Breast epithelium (tissue), 4 donors: ENCODE results near the gene ZBTB45. TPM values are rescaled to one million over a fixed set of nuclear protein-coding genes. Genes with fewer than 3 reads are reported as not detected.

Source experiments
- DNase-seq, 2 donors: peaks; one replicate each; pipeline ENCODE4 v3.0.0-alpha.2; 2019; ENCODE audit warnings: low spot score in 2 of 2
- H3K27ac ChIP-seq, 2 donors: fragments of 200-600 bp; sonication (generic) in 1 of 2; one replicate each; pipeline ENCODE4 v1.5.1; 2016 to 2019; ENCODE audit warnings: mild to moderate bottlenecking in 1 of 2
- H3K27me3 ChIP-seq, 2 donors: fragments of 200-600 bp; sonication (generic) in 1 of 2; one replicate each; pipeline versions ENCODE4 v1.5.1 to v1.6.0; 2017 to 2019; ENCODE audit warnings: control low read depth in 1 of 2, mild to moderate bottlenecking in 1 of 2
- H3K36me3 ChIP-seq: fragments of 200-600 bp; one replicate; pipeline ENCODE4 v1.5.1; 2019
- H3K4me1 ChIP-seq, 2 donors: fragments of 200-600 bp; sonication (generic); one replicate each; pipeline ENCODE4 v1.5.1; 2016 to 2019; ENCODE audit warnings: control low read depth in 1 of 2
- H3K4me3 ChIP-seq, 3 donors: fragments of 200-600 bp; sonication (generic); 1 replicate in 2 of 3; 2 replicates in 1 of 3; pipeline ENCODE4 v1.5.1; 2016 to 2019; ENCODE audit warnings: mild to moderate bottlenecking in 3 of 3, moderate library complexity in 2 of 3
- H3K9me3 ChIP-seq, 2 donors: fragments of 200-600 bp; sonication (generic) in 1 of 2; one replicate each; pipeline ENCODE4 v1.5.1; 2016 to 2019; ENCODE audit warnings: control low read depth in 1 of 2
- POLR2A ChIP-seq: fragments of 450-650 bp; IDR thresholded peaks from one replicate; pipeline ENCODE4 v1.6.1; 2016; ENCODE audit warnings: antibody characterized with exemption, mild to moderate bottlenecking, moderate library complexity
- POLR2AphosphoS5 ChIP-seq, 3 donors: sonication (generic); formaldehyde crosslinking; IDR thresholded peaks; one replicate each; pipeline ENCODE4 v1.6.1; 2017; ENCODE audit warnings: antibody characterized with exemption in 3 of 3
- intact Hi-C: fragments of 100-400 bp; cut with DNase I; formaldehyde crosslinking; loops from one replicate; pipeline ENCODE4 v1.15.1; 2023; ENCODE audit warnings: low total_unique reads
- total RNA-seq, 3 donors: library from RNA; depleted of rRNA; stranded (reverse); fragments of >200 nt; gene quantifications; one replicate each; pipeline ENCODE4 v1.1.0, GENCODE V29; 2016
- TF ChIP-seq, protein P1 (sequence below), 3 donors: fragments of 450-650 bp; IDR thresholded peaks; one replicate each; pipeline ENCODE4 v1.5.1; 2016 to 2017; ENCODE audit warnings: antibody characterized with exemption in 3 of 3, mild to moderate bottlenecking in 3 of 3, moderate library complexity in 3 of 3

The ZBTB45 gene
- total RNA-seq, 3 donors from 2014 or later, result 8.2 to 9.2 (median 8.6) TPM

DNA sequence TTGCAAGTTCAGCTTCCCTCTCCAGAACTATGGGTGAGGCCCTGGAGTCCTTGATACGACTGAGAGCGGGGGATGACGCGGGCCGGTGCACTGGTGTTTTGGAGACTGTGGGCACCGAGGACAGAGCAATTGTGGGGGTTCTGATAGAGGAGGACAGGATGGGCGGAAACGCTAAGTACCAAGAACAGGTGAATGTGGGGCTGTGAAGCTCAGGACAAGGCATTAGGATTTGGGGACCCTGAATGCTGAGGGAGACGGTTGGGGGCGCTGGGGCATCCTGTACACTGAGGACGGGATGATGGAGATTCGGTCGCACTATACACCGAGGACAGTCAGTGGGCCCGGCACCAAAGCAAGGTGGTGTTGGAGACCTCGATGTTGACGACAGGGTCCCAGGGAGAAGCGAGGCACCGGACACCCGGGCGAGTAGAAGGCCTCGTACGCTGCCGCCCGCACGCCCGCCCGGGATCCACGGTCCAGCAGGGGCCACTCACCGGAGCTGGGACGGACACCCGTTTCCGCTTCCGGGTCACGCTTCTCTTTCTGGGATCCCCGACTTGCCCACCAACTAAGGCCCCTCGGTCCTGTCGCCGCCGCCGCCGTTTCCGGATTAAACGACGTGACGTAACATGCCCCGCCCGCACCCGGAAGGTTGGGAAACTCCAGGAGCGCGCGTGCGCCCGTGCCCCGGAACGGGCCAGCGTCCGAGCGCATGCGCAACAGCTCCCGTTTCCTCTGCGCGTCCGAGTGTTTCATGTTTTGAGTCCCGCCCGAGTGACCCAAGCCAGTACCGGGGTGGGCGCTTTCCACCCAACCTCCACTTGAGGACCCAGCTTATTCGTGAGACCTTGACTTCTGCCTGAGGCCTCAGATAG is 35.1 kb upstream of the ZBTB45 start, which contains the start of gene CHMP2A:
TSS of gene CHMP2A (minus strand) at position 612 of the 875 bp plus-strand sequence. CDS start 893 bp downstream, outside the sequence.
- peak within 1 kb of the TSS; percentile 99 to 100 for H3K27ac ChIP-seq
- intact Hi-C loops, result no loop called here
- H3K36me3 ChIP-seq, result peaks cover 6% of the 10 kb centered on the region
- peak within 1 kb of the TSS; percentile 62 to 97 (median 81) for H3K4me3 ChIP-seq
- TF ChIP-seq POLR2A (peak; percentile 88), POLR2AphosphoS5 (IDR thresholded peaks at IDR 0.05) (peak; percentile 92 to 95 (median 94))
- TF ChIP-seq, protein P1, sequence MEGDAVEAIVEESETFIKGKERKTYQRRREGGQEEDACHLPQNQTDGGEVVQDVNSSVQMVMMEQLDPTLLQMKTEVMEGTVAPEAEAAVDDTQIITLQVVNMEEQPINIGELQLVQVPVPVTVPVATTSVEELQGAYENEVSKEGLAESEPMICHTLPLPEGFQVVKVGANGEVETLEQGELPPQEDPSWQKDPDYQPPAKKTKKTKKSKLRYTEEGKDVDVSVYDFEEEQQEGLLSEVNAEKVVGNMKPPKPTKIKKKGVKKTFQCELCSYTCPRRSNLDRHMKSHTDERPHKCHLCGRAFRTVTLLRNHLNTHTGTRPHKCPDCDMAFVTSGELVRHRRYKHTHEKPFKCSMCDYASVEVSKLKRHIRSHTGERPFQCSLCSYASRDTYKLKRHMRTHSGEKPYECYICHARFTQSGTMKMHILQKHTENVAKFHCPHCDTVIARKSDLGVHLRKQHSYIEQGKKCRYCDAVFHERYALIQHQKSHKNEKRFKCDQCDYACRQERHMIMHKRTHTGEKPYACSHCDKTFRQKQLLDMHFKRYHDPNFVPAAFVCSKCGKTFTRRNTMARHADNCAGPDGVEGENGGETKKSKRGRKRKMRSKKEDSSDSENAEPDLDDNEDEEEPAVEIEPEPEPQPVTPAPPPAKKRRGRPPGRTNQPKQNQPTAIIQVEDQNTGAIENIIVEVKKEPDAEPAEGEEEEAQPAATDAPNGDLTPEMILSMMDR (IDR thresholded peaks at IDR 0.05), result no peak
- no peaks in the 10 kb centered on the region for H3K27me3 ChIP-seq
- H3K9me3 ChIP-seq, result no peaks in the 10 kb centered on the region
- H3K4me1 ChIP-seq, result peaks cover 6 to 20% of the 10 kb centered on the region in 2 donors
- peak; percentile 98 to 99 for DNase-seq

DNA sequence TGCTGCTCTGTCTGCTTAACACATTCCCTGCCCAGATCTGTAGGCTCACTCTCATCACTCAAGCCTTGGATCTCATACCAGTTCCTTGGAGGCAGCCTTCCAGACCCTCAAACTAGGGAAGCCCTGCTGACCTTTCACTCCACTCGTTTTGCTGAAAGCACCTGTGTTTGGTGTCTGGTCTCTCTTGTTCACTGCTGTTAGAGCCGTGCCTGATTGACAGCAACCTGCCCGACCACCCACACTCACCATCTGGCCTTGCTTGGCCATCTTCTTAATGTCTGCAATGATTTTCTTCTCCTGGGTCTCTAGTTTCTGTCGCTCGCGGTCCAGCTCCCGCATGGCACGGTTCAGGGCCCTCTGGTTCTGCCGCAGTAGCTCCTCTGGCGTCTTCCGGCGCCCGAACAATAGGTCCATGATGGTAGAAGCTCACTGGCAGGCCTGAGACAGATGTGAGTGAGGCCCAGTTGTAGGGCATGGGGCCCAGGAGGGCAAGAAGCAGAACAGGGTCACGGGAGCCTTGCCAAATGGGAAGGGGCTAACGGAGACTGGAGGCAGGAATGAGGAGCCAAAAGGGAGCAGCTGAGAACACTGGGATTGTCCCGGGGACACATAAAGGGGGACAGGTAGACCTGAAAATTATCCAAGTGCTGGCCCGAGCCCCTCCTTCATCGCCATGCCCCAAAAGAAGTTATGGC is 34.3 kb upstream of the ZBTB45 start:
- DNase-seq, result no peak
- H3K27me3 ChIP-seq, result no peaks in the 10 kb centered on the region
- TF ChIP-seq POLR2AphosphoS5 (IDR thresholded peaks at IDR 0.05), result no peak
- TF ChIP-seq, protein P1 (IDR thresholded peaks at IDR 0.05), result no peak
- no peak for TF ChIP-seq POLR2A
- intact Hi-C loops, result no loop called here
- peak overlapping the region; percentile 99 to 100 for H3K27ac ChIP-seq
- no peaks in the 10 kb centered on the region for H3K9me3 ChIP-seq
- H3K4me3 ChIP-seq, result peak overlapping the region; percentile 62 to 97 (median 81)
- peaks cover 4 to 20% of the 10 kb centered on the region in 2 donors for H3K4me1 ChIP-seq
- H3K36me3 ChIP-seq, result peaks cover 8% of the 10 kb centered on the region

DNA sequence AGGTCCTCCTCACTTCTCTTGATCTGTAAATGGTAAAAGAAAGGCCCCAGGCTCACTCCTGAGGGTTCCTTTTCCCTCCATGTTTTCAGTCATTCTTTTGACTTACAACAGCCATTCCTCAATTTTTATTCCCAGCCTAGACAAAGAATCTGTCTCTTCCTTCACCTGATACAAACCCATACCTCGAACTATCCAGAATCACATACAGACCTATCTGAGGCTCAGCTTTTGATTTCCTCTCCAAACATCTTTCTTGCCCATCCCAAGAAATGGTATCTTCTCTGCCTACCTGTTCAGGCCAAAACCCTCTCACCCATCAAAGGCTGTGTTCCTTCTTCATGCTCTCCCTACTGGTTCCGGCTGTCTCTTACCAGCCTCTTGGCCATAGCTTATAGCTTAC is 33.0 kb upstream of the ZBTB45 start:
- Histone ChIP-seq H3K27me3 (no peaks in the 10 kb centered on the region), H3K4me1 (peaks cover 4 to 20% of the 10 kb centered on the region in 2 donors), H3K27ac (no peak overlapping the region), H3K4me3 (no peak overlapping the region), H3K9me3 (no peaks in the 10 kb centered on the region), H3K36me3 (peaks cover 19% of the 10 kb centered on the region)
- intact Hi-C loops, result no loop called here
- TF ChIP-seq POLR2AphosphoS5 (IDR thresholded peaks at IDR 0.05) (no peak), POLR2A (no peak)
- TF ChIP-seq, protein P1 (IDR thresholded peaks at IDR 0.05), result no peak
- no peak for DNase-seq

DNA sequence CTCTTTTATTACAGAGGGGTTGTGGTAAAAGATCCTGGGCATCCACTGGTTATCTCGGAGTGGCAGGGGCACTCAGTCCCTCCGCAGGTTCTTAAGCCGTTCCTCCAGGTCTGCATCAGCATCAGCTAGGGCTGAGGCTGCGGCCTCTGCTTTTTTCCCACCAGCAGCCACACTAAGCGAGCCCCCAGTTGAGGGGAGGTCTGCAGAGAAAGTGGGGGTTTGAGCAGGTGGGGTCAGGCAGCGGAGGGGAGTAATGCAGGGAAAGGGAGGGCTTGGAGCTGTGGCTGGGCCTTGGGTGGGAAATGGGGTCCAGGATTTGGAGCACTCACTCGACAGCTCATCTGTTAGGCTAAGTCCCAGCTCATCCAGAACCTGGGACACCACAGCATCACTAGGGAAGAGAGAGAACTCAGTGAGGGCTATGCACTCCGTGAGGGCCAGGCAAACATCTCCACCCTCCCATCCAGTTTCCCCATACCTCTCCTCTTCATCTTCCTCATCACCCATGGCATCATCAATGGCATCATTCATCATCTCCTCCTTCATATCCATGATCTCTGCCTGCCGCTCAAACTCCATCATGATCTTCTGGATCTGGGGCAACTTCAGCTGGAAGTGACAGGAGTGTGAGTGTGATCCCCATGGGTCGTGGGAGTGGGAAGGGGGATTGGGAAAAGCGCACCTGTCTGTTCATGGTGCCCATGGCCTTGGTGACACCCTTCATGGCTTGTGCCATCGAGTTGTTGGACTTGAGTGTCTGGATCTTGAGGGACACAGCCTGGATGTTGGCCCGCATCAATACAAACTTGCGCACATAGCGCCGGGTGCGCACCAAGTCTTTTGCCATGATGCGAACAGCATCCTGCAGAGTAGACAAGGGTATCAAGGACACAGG is 32.2 kb upstream of the ZBTB45 start:
- Histone ChIP-seq H3K27me3 (no peaks in the 10 kb centered on the region), H3K4me1 (peaks cover 4 to 15% of the 10 kb centered on the region in 2 donors), H3K36me3 (peaks cover 23% of the 10 kb centered on the region), H3K9me3 (no peaks in the 10 kb centered on the region), H3K27ac (no peak overlapping the region), H3K4me3 (no peak overlapping the region)
- intact Hi-C loops, result no loop called here
- TF ChIP-seq POLR2A (no peak), POLR2AphosphoS5 (IDR thresholded peaks at IDR 0.05) (no peak)
- TF ChIP-seq, protein P1 (IDR thresholded peaks at IDR 0.05), result no peak
- no peak for DNase-seq
